Chondrocyte (in vitro differentiated cells): ENCODE measurements around the gene PYHIN1. TPM values are rescaled to one million over a fixed set of nuclear protein-coding genes. Genes with fewer than 3 reads are reported as not detected.
"Not testable (repeated sequence)": the region's sequence is repeated elsewhere in the genome, so short reads cannot be mapped to it uniquely, and the experiment has no call there.

ENCODE experiments used
- DNase-seq: peaks from one replicate; pipeline ENCODE4 v3.0.0; 2021; ENCODE audit warnings: mixed read lengths, low spot score
- H3K27ac Mint-ChIP-seq: one replicate; pipeline ENCODE4 v1.8.0; 2021; ENCODE audit warnings: mild to moderate bottlenecking, moderate library complexity, mixed read lengths; ENCODE audit not compliant: unreplicated experiment
- H3K27me3 Mint-ChIP-seq: 2 replicates; pipeline ENCODE4 v1.8.0; 2021; ENCODE audit warnings: low read depth, mixed read lengths
- H3K36me3 Mint-ChIP-seq: 2 replicates; pipeline ENCODE4 v1.8.0; 2021; ENCODE audit warnings: low read depth, mixed read lengths
- H3K4me1 Mint-ChIP-seq: 2 replicates; pipeline ENCODE4 v1.8.0; 2021; ENCODE audit warnings: low read depth, mild to moderate bottlenecking, mixed read lengths
- H3K4me3 Mint-ChIP-seq: one replicate; pipeline ENCODE4 v1.8.0; 2021; ENCODE audit warnings: mild to moderate bottlenecking, moderate library complexity, mixed read lengths; ENCODE audit not compliant: unreplicated experiment
- H3K9me3 Mint-ChIP-seq: 2 replicates; pipeline ENCODE4 v1.8.0; 2021; ENCODE audit warnings: low read depth, mixed read lengths
- total RNA-seq: library from RNA; stranded (reverse); gene quantifications from 3 replicates; pipeline ENCODE4 v1.2.1, GENCODE V29; 2021
- TF ChIP-seq, protein P1 (sequence below): fragments of 200-600 bp; sonication (generic); IDR thresholded peaks from 2 replicates; pipeline ENCODE4 v1.5.0; 2021; ENCODE audit warnings: antibody characterized with exemption, mild to moderate bottlenecking, moderate library complexity

Gene PYHIN1
- total RNA-seq, 1 donor from 2014 or later = not detected

- DNase-seq = no peak
- Mint-ChIP-seq H3K27ac (no peak overlapping the region), H3K9me3 (no peaks in the 10 kb centered on the region), H3K4me1 (peaks cover 13% of the 10 kb centered on the region), H3K36me3 (no peaks in the 10 kb centered on the region), H3K4me3 (no peak overlapping the region), H3K27me3 (peaks cover 2% of the 10 kb centered on the region)
- TF ChIP-seq, protein P1, sequence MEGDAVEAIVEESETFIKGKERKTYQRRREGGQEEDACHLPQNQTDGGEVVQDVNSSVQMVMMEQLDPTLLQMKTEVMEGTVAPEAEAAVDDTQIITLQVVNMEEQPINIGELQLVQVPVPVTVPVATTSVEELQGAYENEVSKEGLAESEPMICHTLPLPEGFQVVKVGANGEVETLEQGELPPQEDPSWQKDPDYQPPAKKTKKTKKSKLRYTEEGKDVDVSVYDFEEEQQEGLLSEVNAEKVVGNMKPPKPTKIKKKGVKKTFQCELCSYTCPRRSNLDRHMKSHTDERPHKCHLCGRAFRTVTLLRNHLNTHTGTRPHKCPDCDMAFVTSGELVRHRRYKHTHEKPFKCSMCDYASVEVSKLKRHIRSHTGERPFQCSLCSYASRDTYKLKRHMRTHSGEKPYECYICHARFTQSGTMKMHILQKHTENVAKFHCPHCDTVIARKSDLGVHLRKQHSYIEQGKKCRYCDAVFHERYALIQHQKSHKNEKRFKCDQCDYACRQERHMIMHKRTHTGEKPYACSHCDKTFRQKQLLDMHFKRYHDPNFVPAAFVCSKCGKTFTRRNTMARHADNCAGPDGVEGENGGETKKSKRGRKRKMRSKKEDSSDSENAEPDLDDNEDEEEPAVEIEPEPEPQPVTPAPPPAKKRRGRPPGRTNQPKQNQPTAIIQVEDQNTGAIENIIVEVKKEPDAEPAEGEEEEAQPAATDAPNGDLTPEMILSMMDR = no peak
Observed at GRCh38 chr1:159005161-159005560, 73.8 kb downstream of the PYHIN1 start.

DNA sequence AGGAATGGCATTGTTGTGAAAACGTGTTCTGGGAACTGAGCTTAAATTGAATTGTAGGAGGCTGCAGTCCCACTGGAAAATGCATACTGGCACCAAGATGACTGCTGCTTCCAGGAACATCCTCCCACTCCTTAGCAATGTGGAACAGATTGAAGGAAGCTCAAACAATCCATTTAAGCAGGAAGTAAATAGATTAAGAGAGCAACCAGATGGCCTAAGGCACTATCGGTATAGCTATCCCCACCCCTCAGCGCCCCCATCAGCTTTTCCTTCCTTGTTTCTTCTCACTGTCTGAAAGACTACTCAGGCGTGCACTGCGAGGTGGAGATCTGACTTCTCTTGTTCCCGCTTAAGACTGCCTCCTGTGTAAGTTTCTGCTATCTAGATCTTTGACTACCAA lies 74.3 kb downstream of the PYHIN1 start:
- H3K4me1 Mint-ChIP-seq = peaks cover 13% of the 10 kb centered on the region
- no peak overlapping the region for H3K27ac Mint-ChIP-seq
- peaks cover 2% of the 10 kb centered on the region for H3K27me3 Mint-ChIP-seq
- DNase-seq = no peak
- TF ChIP-seq, protein P1 = no peak
- H3K4me3 Mint-ChIP-seq = no peak overlapping the region
- H3K36me3 Mint-ChIP-seq = no peaks in the 10 kb centered on the region
- no peaks in the 10 kb centered on the region for H3K9me3 Mint-ChIP-seq

GRCh38 chr1:159006210-159006807 lies 75.0 kb downstream of the PYHIN1 start:
- H3K36me3 Mint-ChIP-seq, H3K27ac Mint-ChIP-seq, H3K9me3 Mint-ChIP-seq, H3K27me3 Mint-ChIP-seq, H3K4me3 Mint-ChIP-seq, DNase-seq: not testable (repeated sequence)
- peaks cover 11% of the 10 kb centered on the region for H3K4me1 Mint-ChIP-seq

DNA sequence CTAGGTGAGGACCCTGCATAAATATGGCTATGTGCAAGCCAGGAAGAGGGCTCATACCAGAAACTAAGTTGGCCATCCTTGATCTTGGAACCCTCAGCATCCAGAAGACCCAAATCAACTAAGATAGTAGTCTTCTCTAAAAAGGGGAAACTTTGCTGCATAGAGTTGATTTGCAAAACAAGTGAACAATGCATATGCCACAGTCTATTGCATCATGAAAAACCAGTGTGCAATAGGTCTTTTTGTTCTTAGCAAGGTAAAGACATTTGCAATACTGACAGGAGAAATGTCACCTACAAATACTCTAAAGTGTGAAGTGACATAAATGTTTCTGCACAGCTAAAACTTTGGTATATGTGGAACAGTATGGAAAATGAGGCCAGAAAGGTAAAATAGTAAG lies 76.4 kb downstream of the PYHIN1 start:
- H3K27ac Mint-ChIP-seq = no peak overlapping the region
- H3K4me1 Mint-ChIP-seq = peaks cover 19% of the 10 kb centered on the region
- peaks cover 2% of the 10 kb centered on the region for H3K36me3 Mint-ChIP-seq
- peaks cover 2% of the 10 kb centered on the region for H3K27me3 Mint-ChIP-seq
- TF ChIP-seq, protein P1 = no peak
- H3K4me3 Mint-ChIP-seq = no peak overlapping the region
- DNase-seq = no peak
- no peaks in the 10 kb centered on the region for H3K9me3 Mint-ChIP-seq

DNA sequence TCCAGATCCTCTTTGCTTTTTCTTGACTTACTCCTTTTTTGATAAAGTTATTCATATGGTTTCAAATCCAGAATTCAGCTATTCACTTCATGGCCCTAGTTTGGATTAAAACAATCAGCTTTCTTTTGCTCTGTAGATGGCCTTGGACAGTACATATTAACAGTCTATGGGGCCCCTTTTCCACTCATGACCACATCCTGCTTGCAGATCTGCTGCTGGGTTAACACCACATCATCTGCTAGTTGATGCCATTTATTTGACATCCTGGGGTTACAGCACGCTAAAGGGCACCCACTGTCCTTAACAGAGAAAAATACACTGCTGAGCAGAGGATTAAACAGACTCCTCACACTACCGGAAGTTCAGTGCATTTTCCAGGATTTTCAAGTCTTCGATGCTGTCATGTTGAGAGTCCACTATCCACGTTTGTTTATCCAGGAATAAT lies 77.4 kb downstream of the PYHIN1 start:
- TF ChIP-seq, protein P1 = no peak
- Mint-ChIP-seq H3K27ac (no peak overlapping the region), H3K27me3 (peaks cover 2% of the 10 kb centered on the region), H3K4me1 (peaks cover 21% of the 10 kb centered on the region), H3K4me3 (no peak overlapping the region), H3K9me3 (no peaks in the 10 kb centered on the region), H3K36me3 (peaks cover 2% of the 10 kb centered on the region)
- DNase-seq = no peak

- TF ChIP-seq, protein P1 = no peak
- Mint-ChIP-seq H3K27me3 (peaks cover 2% of the 10 kb centered on the region), H3K36me3 (peaks cover 2% of the 10 kb centered on the region), H3K9me3 (no peaks in the 10 kb centered on the region), H3K4me1 (peaks cover 21% of the 10 kb centered on the region), H3K27ac (no peak overlapping the region), H3K4me3 (no peak overlapping the region)
- DNase-seq = no peak
Observed at GRCh38 chr1:159009287-159009686, 77.9 kb downstream of the PYHIN1 start.
